Measurements from ENCODE around the gene PHF12.

DNA sequence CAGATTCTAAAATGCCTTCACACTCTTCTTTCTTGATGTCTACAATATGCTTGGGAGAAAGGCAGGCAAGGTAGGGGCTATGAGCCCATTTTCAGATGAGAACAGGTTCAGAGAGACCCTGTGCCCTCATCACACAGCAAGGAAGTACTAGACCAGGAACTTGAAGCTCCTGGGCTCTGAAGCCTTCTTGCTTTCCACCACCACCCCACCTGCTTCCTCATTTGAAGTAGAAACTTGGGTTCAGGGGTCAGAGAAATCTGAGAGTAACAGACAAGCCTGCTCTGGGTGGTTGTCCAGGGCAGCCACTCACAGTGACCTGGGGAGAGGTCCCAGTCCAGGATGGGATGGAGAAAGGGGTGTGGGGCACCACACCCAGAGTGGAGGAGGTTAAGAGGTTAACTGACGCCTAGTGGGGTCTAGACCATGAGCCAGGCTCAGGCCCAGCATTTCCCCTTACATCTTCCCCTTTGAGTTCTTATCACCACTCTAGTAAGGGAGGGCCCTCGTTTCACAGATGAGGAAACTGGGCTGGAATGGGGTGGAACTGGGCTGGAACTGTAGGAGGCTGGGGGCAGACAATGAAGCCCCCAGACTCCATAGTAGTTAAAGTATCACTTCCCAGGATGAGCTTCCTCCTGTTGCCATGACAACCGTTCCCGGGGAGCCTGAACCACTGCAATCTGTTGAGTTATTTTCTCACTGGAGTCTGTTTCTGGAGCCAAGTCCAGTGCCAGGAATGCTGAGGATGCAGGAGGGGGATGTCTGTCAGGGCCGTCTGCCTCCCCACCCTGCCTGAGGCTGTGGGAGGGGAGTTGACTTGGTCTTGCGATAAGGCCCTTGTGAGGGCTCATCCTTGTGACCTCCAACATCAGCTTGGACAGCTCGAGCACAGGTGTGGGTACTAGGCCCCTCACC lies 16.2 kb upstream of the PHF12 start:
- TF ChIP-seq, protein P1, sequence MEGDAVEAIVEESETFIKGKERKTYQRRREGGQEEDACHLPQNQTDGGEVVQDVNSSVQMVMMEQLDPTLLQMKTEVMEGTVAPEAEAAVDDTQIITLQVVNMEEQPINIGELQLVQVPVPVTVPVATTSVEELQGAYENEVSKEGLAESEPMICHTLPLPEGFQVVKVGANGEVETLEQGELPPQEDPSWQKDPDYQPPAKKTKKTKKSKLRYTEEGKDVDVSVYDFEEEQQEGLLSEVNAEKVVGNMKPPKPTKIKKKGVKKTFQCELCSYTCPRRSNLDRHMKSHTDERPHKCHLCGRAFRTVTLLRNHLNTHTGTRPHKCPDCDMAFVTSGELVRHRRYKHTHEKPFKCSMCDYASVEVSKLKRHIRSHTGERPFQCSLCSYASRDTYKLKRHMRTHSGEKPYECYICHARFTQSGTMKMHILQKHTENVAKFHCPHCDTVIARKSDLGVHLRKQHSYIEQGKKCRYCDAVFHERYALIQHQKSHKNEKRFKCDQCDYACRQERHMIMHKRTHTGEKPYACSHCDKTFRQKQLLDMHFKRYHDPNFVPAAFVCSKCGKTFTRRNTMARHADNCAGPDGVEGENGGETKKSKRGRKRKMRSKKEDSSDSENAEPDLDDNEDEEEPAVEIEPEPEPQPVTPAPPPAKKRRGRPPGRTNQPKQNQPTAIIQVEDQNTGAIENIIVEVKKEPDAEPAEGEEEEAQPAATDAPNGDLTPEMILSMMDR (conservative IDR thresholded peaks at IDR 0.05 in 1 of 2, IDR thresholded peaks at IDR 0.05 in 1 of 2; ENCODE audit: low read depth in 1 of 2, low read length in 2 of 2) = no peak
- no peak for TF ChIP-seq EZH2 (IDR thresholded peaks at IDR 0.05; ENCODE audit: low read length, missing control alignments)
